Measurements from ENCODE around the gene OR10H4. TPM values are rescaled to one million over a fixed set of nuclear protein-coding genes. Genes with fewer than 3 reads are reported as not detected.

OR10H4 gene
- polyA plus RNA-seq, 4 donors = not detected

Other genes with a start within 250 kb of the OR10H4 start
- gene OR10H2, start 221.0 kb upstream of the OR10H4 start, polyA plus RNA-seq (ENCODE audit: insufficient read length in 4 of 4) = not detected
- not detected for gene OR10H3, start 211.0 kb upstream of the OR10H4 start, polyA plus RNA-seq (ENCODE audit: insufficient read length in 4 of 4)
- gene OR10H5, start 161.3 kb upstream of the OR10H4 start, polyA plus RNA-seq (ENCODE audit: insufficient read length in 4 of 4) = under 1 TPM in 3 of 4 donors, not detected in 1; 0.04 to 0.06 (median 0.05) TPM
- under 1 TPM in 3 of 4 donors, not detected in 1; 0.04 to 0.06 (median 0.06) TPM for gene OR10H1, start 133.3 kb upstream of the OR10H4 start, polyA plus RNA-seq (ENCODE audit: insufficient read length in 4 of 4)
- under 1 TPM in 2 of 4 donors, not detected in 2; 0.19 to 0.30 TPM for gene CYP4F2, start 50.9 kb upstream of the OR10H4 start, polyA plus RNA-seq (ENCODE audit: insufficient read length in 4 of 4)
- gene CYP4F11, start 14.5 kb upstream of the OR10H4 start, polyA plus RNA-seq (ENCODE audit: insufficient read length in 4 of 4) = 1 to 10 TPM in 1 of 4 donors, under 1 TPM in 1, not detected in 2; 0.41 to 1.1 TPM
- gene TPM4, start 127.5 kb downstream of the OR10H4 start, polyA plus RNA-seq (ENCODE audit: insufficient read length in 4 of 4) = 100 to 1,000 TPM; 514 to 601 (median 585) TPM
- gene RAB8A, start 162.9 kb downstream of the OR10H4 start, polyA plus RNA-seq (ENCODE audit: insufficient read length in 4 of 4) = 10 to 100 TPM; 77.5 to 84.2 (median 79.1) TPM
- gene HSH2D, start 194.7 kb downstream of the OR10H4 start, polyA plus RNA-seq (ENCODE audit: insufficient read length in 4 of 4) = under 1 TPM; 0.30 to 0.95 (median 0.44) TPM
- not detected for gene CIB3, start 224.5 kb downstream of the OR10H4 start, polyA plus RNA-seq (ENCODE audit: insufficient read length in 4 of 4)
- gene FAM32A, start 236.4 kb downstream of the OR10H4 start, polyA plus RNA-seq (ENCODE audit: insufficient read length in 4 of 4) = 100 to 1,000 TPM; 117 to 128 (median 120) TPM
- 10 to 100 TPM; 55.5 to 68.6 (median 59.8) TPM for gene AP1M1, start 248.9 kb downstream of the OR10H4 start, polyA plus RNA-seq (ENCODE audit: insufficient read length in 4 of 4)